Activated T-helper 9 cell treated with anti-CD3 and anti-CD28 coated beads, Interleukin-2, amount 50 U/mL, for 16 hours (primary cell): Measurements from ENCODE around the gene SSRP1.
"Not testable (repeated sequence)": the region's sequence is repeated elsewhere in the genome, so short reads cannot be mapped to it uniquely, and the experiment has no call there.

Source experiments
- DNase-seq: peaks from one replicate; pipeline ENCODE4 v3.0.0-alpha.2; 2020; ENCODE audit warnings: low read depth

Gene SSRP1

DNA sequence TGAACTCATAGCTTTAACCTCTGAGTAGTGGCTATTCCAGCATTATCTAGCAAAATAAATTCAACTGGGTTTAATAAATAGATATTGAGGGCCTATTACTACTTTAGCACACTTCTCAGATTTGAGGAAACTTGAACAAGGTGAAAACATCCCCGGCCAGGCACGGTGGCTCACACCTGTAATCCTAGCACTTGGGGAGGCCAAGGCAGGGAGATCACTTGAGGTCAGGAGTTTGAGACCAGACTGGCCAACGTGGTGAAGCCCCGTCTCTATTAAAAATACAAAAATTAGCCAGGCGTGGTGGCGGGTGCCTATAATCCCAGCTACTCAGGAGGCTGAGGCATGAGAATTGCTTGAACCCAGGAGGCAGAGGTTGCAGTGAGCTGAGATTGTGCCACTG, 1.2 kb upstream of the SSRP1 start:
- DNase-seq, result not testable (repeated sequence)

DNA sequence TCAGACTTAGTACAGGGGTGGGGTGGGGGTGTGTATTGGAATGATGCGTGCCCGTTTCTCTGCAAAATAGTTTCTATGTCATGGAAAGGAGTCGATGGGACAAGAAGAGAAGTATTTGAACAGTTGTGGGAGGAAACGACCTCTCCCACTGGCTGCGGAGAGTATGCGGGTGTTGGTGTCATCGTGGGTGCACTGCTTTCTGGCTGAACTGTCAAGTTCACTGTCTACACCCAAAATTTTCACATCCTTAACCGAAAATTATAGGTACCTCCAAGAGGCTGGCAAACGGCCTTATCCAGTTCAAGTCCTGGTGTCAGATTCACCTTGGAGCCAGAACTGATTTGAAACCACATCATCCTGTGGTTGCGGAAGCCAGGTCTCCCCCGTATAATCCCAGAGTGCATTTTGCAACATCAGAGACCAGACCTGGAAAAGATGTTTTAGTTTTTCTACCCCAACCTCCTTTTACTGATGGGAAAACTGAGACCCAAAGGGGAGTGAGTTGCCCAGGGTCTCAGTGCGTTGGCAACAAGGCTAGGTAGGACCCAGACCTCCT, 497 bp upstream of the SSRP1 start:
- DNase-seq, result no peak

DNA sequence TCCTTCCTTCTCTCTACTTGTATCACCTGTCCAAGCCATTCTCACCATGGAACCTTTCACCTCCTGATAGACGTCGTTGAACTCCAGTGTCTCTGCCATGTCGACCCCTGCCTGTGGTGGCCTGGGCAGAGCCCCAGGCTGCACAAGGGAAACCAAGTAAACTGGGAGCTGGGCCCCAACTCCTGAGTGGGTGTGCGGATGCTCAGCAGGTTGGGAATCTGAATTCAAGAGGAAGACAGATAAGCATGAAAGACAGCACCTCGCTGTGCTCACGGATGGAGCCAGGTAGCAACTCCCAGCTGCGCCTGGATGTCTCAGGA, 709 bp downstream of the SSRP1 start:
- DNase-seq, result no peak

DNA sequence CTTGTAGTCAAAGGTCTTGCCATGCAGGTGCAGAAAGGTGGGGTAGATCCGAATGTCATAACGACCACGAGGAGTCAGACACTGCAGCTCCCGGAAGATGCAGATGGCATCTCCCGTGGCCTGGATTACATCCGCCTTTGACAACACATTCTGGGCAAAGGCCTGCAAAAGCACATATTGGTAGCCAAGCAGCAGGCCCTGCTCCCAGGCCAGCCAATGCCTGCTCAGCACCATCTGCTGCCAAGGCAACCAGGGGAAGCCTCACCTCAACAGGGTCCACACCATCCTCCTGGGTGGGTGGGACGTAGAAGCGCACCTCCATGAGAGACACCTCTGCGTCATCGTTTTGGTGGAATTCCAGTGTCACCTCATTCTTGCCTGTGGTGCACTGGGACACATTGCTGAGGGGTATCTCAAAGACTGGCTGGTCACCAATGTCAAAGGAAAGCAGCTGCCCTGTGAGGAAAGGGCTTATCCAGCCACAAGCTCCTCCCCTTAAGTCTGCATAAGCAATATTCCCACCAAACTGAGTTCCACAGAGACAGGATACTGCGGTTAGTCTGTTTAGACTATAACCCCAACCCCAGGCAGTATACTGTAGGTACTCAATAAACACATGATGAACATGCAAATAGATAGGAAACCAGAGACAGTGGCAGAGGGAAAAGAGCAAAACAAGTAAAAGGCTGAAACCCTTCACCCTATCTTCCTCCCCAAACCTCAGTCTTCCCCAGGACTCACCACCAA, 2.8 kb downstream of the SSRP1 start:
- no peak for DNase-seq

DNA sequence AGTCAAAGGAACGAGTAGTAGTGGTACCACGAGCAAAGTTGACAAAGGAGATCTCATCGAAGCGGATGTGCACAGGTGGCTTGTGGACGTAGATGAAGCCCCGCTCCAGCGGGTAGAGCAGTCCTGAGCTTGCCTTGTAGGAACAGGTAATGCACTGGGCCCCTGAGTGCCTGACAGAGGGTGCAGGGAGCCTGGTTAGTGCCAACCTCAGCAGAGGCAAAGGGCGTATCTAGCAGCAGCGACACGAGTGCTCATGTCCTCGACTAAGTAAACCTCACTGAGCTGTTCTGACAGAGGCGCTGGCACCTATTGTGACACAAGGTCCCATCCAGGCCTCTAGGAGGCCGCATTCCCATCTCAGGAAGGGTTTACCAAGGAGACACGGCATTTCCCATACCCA, 4.0 kb downstream of the SSRP1 start:
- no peak for DNase-seq

DNA sequence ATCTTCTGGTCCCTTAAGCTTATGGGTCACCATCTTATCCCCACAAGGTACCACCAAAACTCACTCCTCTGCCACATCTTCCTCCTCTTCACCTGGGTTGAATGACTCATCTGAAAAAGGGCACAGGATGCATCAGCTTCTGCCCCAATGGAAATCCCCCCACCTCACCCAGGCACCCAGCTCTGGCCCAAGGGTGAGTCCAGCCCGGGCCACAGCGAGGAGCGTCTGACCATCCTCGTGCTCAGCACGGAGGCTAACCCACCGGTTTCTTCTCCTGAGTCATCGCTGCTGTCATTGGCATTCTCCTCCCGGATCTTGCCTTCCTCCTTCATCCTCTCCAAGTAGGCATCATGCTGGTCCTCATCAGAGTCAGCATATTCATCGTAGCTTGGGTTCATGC, 5.7 kb downstream of the SSRP1 start:
- DNase-seq, result no peak

DNA sequence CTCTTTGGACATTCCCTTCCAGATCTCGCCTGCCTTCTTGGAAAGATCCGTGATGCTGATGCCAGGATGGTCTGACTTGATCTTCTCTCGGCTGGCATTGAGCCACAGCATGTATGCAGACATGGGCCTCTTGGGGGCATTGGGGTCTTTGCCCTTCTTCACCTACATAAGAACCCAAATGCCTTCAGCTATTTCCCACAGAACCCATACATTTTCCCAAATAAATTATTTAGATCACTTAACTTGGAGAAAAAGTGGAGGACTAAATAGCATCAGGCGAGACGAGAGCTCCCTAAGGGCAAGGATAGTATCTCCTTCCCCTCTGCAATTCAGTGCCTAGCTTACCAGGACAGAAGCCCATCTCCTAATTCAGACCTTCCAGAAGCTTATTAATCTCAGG, 8.0 kb downstream of the SSRP1 start:
- DNase-seq, result no peak

DNA sequence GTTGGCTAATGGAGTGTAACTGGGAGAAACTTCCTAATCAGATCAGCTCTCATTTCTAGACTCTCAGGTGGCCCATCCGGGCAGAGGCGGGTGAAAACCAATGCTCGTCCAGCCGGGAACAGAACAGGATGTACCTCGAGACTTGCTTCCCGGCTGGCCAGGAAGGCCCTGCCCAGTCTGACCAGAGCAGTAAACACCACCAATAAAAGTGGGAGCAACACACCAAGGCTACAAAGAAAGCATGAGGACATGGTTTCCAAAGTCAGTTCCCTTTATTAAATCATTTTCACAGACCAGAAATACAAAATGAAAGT, 10.0 kb downstream of the SSRP1 start:
- no peak for DNase-seq

DNA sequence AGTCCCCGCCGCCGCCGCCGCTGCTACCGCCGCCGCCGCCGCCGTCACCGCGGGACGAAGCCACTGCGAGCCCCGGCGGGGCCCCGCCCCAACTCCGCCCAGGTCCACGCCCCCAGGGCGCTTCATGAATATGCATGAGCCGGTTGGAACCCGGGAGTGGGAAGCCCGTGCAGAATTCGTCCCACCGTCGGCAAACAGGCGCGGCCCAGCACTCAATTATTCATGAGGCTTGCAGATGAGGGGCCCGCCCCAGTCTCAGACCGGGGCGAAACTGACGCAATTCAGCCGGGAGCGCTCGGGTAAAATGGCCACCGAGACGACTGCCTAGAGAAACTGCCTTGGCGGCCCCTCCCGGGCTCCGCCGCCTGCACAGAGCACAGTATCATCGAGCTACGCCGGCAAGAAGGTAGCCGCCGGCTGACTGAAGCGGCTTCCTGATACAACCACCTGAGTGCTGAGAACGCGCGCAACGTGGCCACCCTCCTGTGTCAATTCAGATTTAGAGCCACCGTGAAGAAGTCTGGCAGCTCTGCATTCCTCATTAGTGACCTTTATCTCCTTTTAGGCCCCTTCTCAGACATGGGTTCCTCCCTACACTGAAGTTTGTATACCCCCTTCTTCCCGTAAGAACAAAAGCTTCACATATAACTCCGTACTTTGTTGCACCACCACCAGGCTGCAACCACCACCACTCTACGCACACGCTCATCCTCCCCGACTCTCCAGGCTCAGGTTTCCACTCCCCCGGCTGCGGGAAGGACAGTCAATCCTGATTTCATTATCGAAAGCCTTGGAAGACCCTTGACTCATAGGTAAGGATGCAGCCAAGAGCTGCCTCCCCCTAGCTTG, 10.6 kb downstream of the SSRP1 start, which contains the start of gene TNKS1BP1:
Gene TNKS1BP1, minus strand, starts transcription at position 67 of the 849 bp plus-strand sequence. CDS start 3,067 bp downstream, outside the sequence.
- peak; percentile 88 for DNase-seq

DNA sequence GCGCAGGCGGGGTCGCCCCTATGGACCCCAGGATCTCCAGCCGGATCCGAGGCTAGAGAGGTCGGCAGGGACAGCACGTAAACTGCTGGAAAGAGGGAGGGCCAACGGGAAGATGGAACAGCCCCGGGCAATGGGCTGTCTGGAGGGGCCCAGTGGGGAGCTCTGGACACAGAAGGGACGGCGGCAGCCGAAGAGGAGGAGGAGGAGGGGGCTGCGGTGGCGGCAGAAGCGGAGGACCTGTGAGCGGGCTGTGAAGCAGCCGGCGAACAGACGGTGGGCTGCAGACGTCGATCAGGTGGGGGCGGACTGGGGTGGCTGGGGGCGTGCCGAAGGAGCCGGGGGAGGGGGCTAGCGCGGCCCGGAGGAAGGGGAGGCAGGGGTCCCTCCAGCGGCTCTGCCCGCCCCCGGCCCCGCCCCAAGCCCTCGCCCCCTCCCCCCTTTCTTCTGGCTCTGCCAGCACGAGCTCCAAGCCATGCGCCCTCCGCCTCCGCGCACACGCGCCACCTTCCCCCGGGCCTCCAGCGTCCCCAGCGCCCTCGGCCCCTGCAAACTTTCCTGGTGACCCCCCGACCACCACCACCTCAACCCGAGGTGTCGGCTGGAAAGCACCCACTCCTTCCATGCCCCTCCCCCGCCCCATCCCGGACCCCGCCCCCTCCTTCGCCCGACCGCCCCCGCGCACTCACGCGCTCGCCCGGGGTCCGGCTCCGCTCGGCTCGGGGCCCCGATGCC, 11.4 kb downstream of the SSRP1 start:
- no peak for DNase-seq

DNA sequence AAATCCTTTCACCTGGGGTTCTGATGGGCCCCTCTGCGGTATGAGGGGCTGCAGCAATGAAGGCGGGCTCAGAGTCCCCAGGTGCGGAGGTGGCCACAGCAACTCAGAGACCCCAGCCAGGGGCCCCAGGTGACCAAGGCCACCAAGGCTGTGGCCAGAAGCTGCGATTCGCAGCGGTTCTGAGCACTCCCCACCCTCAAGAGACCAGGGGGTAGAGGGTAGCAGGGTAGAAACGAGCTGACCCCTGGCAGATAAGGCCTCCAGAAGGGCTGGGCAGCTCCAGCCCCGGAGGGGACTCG, 11.9 kb downstream of the SSRP1 start:
- no peak for DNase-seq

DNA sequence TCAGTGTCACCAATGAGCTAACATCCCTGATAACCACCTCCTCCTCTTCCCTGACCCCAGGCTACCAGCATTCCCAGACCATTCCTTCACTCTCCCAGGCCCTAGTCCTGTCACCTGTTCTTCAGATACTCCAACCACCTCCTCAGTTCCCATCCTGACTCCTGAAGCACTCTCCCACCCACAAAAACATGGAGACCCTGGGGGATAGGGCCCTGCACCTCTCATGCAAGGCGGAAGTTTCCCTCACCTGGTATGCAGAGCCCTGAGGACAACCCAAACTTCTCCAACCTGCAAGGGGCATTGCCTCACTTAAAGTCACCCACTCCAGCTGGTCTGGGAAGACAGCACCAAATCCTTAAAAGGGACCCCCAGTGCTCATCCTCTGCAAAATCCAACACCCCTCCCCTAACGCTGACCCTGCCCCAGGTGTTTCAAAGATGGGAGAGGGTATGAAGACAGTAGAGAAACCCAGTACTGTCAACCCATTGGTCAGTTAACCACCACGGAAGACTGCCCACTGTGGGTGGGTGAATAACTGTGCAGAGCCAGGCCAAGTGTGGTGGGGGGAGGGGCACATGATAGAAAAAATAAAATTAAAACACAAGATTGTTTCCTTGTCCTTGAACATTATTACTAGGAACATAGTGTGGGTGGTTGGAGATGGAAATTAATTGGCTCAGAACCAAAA, 12.4 kb downstream of the SSRP1 start:
- no peak for DNase-seq

DNA sequence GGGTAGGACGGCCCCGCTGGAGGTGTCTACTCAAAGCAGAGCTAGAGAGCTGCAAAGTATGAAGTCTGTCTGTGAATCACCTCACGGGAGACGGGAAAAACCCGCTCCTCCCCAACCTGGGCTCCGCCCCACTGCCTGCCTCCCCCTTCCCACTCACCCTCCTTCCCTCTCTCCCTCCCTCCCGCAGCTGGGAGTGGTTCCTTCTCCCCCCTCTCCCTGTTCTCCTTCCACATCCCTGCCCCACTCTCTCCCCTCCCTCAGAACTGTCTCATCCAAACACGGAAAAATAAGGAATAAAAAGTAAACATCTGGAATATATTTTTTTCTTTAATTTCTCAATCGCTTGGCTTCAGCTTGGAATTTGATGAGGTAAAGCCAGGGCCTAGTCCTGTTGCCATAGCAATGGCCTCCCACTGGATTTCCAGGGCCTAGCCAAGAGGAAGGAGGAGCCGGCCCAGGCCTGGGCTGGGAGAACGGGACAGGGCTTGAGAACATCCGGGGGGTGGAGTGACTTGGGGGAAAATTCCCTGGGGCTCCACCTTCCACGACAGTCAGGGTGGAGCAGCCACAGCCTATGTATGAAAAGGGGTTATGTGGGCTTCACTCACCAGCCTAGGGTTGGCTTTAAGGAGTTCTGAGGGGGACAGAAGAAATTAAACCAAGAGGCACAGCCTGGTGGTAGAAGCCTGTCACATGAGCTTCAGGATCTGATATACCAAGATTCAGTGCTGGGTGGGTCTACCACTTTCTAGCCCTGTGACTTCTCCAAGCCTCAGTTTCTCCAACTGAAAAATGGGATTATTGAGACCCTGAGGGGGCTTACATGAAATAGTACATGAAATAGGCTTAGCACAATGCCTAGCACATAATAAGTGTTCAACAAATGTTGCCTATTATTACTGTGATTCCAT, 13.2 kb downstream of the SSRP1 start:
- no peak for DNase-seq

DNA sequence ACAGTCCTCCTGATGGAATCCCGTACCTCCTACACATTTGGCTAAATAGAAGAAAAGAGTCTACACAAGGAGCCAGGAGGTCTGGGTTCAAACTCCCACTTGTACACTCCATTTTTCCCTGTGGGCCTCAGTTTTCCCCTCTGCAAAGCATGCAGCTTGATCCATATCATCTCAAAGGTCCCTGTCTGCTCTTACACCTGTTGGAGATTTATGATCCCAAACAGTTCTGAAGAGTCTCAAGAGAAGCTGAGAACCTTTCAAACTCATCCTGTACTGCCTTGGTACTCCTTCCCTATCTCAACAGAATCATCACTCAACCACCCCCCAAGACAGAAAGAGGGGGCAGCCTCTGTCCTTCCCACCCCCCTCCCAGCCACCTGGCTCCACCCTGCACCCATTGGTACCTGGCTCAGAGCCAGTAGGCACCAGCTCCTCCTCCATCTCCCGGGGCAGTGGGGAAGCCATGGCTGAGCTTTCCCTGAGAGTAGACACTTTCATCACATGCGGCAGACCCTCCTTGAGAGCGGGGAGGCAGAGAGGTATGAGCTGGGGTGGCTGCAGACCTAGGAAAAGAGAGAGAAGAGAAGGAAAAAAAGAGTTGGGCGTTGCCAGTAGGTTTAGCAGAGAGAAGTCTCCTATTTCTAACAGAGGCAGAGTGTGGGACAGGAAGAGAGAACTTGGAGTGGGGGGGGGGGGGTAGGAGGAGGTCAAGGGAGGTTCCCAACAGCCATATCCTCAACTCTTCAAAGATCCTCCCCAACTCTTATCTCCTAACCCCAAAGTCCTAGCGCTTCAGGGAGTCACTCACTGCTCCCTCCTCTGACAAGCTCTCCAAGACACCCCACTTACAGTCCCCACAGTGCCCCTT, 14.1 kb downstream of the SSRP1 start:
- DNase-seq, result no peak

DNA sequence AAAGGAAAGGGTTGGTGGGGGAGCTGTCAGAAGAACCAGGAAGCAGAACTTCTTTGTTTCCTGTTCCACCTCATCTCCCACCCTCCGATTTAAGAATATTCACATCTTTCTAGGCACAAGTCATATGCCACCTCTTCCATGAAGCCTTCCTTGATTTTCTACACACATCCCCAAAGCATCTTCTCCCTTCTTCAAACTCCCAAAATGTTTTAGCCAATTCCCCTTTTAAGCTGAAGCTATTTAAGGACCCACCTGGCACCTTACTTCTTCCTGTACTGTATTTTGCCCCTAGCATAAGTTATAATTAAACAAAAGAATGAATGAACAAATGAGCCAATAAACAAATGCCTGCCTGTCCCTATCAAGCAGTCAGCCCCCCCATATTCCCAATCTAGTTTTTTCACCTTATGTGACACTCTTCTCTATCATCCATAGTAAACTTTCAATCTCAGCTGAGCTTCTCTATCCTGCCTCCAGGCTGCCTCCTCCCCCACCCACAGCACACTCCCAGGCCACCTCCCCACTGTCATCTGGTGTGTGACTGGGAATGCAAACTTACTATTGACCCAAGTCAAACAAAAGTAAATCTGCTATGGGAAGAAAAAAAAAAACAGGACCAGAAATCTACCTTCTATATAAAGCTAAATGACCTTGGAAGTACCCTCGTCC, 14.8 kb downstream of the SSRP1 start:
- no peak for DNase-seq

DNA sequence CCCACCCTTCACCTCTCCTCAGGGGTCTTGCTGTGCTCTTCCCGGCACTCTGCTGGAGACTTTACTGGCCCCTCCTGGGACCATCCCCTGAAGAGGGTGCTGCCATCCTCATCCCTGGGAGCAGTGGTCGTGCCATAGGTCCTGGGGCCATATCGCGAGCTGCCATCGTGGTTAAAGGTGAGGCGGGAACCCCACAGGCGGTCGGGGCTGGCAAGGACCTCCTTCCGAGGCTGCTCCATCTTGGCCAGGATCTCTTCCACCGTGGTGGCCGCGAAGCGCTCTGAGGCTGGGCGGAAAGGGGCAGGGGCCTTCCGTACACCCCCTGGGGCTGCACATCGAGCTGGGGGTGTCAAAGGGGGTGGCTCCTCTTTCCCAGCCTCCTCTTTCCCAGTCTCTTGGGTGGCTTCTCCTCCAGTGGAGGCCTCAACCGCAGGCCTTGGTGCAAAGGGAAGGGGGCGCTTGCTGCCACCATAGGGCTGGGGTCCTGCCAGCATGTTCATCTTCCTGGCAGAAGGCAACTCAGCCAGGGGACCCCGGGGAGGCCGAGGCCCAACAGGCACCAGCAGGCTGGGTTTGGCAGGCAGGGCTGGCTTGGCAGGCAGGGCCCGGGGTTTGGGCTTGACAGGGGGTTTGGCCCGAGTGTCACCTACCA, 15.5 kb downstream of the SSRP1 start:
- no peak for DNase-seq

DNA sequence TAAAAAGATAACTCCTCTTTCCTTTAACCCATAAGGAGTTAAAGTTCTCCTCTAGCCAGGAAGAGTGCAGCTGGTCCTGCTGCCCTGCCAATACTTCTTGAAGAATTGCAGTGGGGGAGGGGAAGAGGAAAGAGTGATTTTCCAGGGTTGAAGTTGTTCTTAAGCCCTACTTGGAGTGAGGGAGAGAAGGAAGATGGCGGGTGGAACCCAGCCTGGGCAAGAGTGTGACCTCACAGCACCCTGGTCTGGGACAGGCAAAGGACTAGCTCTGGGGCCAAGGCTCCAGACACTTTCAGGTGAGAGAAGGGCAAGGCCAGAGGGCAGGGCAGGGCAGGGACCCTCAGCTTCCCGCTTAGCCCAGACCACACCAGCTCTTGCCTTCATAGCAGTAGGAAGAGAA, 17.5 kb downstream of the SSRP1 start:
- no peak for DNase-seq

DNA sequence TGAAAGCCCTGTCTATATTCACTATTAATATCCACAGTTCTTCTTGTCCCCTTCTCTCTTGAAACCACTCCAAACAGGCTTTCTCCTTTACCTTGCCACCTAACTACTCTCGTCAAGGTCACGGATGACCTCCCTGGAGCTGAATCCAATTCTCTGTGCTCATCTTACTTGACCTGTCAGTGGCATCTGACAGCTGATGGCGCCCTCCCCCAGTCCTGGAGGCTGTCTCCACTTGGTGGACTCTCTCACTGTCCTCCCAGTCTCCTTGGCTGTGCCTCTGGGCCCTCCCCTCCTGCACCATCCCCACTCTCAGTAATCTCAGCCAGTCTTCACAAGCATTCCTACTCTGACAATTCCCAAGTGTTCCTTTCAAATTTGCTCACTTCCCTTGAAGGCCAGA, 19.7 kb downstream of the SSRP1 start:
- no peak for DNase-seq

DNA sequence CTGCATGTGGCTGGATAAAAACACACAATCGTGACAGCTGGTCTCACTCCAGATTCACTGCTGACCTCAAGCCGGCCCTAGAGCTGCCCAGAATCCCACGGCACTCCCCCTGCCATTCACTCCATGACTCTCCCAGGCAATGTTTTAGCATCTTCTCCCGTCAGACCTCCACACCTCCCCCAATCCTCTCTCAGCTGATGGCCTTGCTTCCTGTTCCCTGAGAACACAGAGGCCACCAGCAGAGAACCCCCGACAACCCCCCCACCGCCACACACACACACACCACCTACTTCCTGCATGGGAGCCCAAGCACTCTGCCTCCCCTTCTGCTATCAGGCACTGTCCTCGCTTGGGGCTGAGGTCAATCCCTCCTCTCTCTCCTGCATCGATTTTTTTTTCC, 20.2 kb downstream of the SSRP1 start:
- DNase-seq, result no peak
